GM21825 (cell line): ENCODE measurements around the gene CHST15.

ENCODE experiments used
- ATAC-seq: cut with Tn5 transposase; IDR thresholded peaks from one replicate; pipeline ENCODE4 v1.9.1; 2021; ENCODE audit warnings: mild to moderate bottlenecking, moderate library complexity; ENCODE audit not compliant: unreplicated experiment

The CHST15 gene

GRCh38 chr10:124014416-124015154, 78.8 kb downstream of the CHST15 start:
- ATAC-seq: no peak

GRCh38 chr10:124013916-124014315, 79.5 kb downstream of the CHST15 start:
- no peak for ATAC-seq

GRCh38 chr10:124012991-124013390, 80.4 kb downstream of the CHST15 start:
- ATAC-seq: no peak

GRCh38 chr10:124012583-124012982, 80.8 kb downstream of the CHST15 start:
- ATAC-seq: no peak

GRCh38 chr10:124012066-124012465, 81.3 kb downstream of the CHST15 start:
- no peak for ATAC-seq

GRCh38 chr10:124011464-124011863, 81.9 kb downstream of the CHST15 start:
- no peak for ATAC-seq

- no peak for ATAC-seq
Observed at GRCh38 chr10:124010563-124011131, 82.8 kb downstream of the CHST15 start.

- ATAC-seq: no peak
Observed at GRCh38 chr10:124010024-124010423, 83.4 kb downstream of the CHST15 start.

GRCh38 chr10:124009231-124010015, 84.0 kb downstream of the CHST15 start:
- ATAC-seq: no peak

GRCh38 chr10:124008681-124009080, 84.7 kb downstream of the CHST15 start:
- no peak for ATAC-seq

GRCh38 chr10:124008187-124008586, 85.2 kb downstream of the CHST15 start:
- ATAC-seq: no peak

GRCh38 chr10:124007773-124008145, 85.6 kb downstream of the CHST15 start:
- no peak for ATAC-seq

GRCh38 chr10:124007102-124007772, 86.2 kb downstream of the CHST15 start:
- ATAC-seq: no peak

GRCh38 chr10:124006526-124006925, 86.9 kb downstream of the CHST15 start:
- ATAC-seq: no peak

- no peak for ATAC-seq
Observed at GRCh38 chr10:124005991-124006392, 87.4 kb downstream of the CHST15 start.

GRCh38 chr10:124005091-124005490, 88.3 kb downstream of the CHST15 start:
- ATAC-seq: no peak

- ATAC-seq: no peak
Observed at GRCh38 chr10:124004663-124005004, 88.8 kb downstream of the CHST15 start.

- no peak for ATAC-seq
Observed at GRCh38 chr10:124003871-124004662, 89.3 kb downstream of the CHST15 start.

GRCh38 chr10:124003481-124003870, 89.9 kb downstream of the CHST15 start:
- ATAC-seq: no peak

GRCh38 chr10:124003070-124003419, 90.4 kb downstream of the CHST15 start:
- ATAC-seq: no peak
